PC-3 (cell line): Measurements from ENCODE around the gene LAMB4. TPM values are rescaled to one million over a fixed set of nuclear protein-coding genes. Genes with fewer than 3 reads are reported as not detected.

ENCODE experiments used
- ATAC-seq: fragments of 200-7000 bp; cut with Tn5 transposase; 2 replicates; pipeline ENCODE4 v1.9.1; 2020; ENCODE audit warnings: mild to moderate bottlenecking, moderate library complexity
- BruUV-seq: library from RNA; stranded (reverse); fragments of 400-500 nt; replicated peaks from 2 replicates; lab custom pipeline; 2021; lab: Mats Ljungman, UMichigan
- CTCF ChIA-PET: fragments of 300-600 bp; sonication (Branson Sonifier 250); formaldehyde crosslinking; loops from one replicate; lab custom pipeline; 2022; ENCODE audit warnings: antibody characterized with exemption; lab: Charles Lee
- POLR2A ChIA-PET: fragments of 300-600 bp; sonication (Branson Sonifier 250); formaldehyde crosslinking; loops from one replicate; lab custom pipeline; 2022; ENCODE audit warnings: antibody characterized with exemption; ENCODE audit not compliant: unreplicated experiment; lab: Charles Lee
- DNase-seq: peaks from one replicate; pipeline ENCODE4 v3.0.0-alpha.2; 2015
- H2AFZ ChIP-seq: fragments of 300-600 bp; sonication (generic); 2 replicates; pipeline ENCODE4 v1.6.0; 2016; ENCODE audit warnings: antibody characterized with exemption, low read length
- H3F3A ChIP-seq: fragments of 300-600 bp; sonication (generic); one replicate; pipeline ENCODE4 v1.6.0; 2017; ENCODE audit warnings: antibody characterized with exemption, low read length, control low read depth, mild to moderate bottlenecking; ENCODE audit not compliant: unreplicated experiment
- H3K27ac ChIP-seq: fragments of 300-600 bp; sonication (generic); 2 replicates; pipeline ENCODE4 v1.5.1; 2016; ENCODE audit warnings: mild to moderate bottlenecking, low read length
- H3K27me3 ChIP-seq: fragments of 300-600 bp; sonication (generic); 2 replicates; pipeline ENCODE4 v1.6.1; 2016; ENCODE audit warnings: low read length, mixed read lengths
- H3K36me3 ChIP-seq: fragments of 300-600 bp; sonication (generic); 2 replicates; pipeline ENCODE4 v1.6.1; 2016; ENCODE audit warnings: low read depth, mixed run types, low read length, mixed read lengths
- H3K4me1 ChIP-seq: fragments of 300-600 bp; sonication (generic); 2 replicates; pipeline ENCODE4 v1.5.1; 2016; ENCODE audit warnings: low read length; ENCODE audit not compliant: insufficient read depth
- H3K4me2 ChIP-seq: fragments of 300-600 bp; sonication (generic); 2 replicates; pipeline ENCODE4 v1.6.0; 2016; ENCODE audit warnings: low read length
- H3K4me3 ChIP-seq: fragments of 300-600 bp; sonication (generic); 2 replicates; pipeline ENCODE4 v1.5.1; 2016; ENCODE audit warnings: mild to moderate bottlenecking, low read length, mixed read lengths
- H3K79me2 ChIP-seq: fragments of 300-600 bp; sonication (generic); 2 replicates; pipeline ENCODE4 v1.6.1; 2017; ENCODE audit warnings: low read length, mixed read lengths
- H3K9ac ChIP-seq: fragments of 300-600 bp; sonication (generic); 2 replicates; pipeline ENCODE4 v1.6.0; 2016; ENCODE audit warnings: mild to moderate bottlenecking, low read length
- H3K9me2 ChIP-seq: fragments of 300-600 bp; sonication (generic); replicated peaks from 2 replicates; pipeline ENCODE4 v1.6.1; 2016; ENCODE audit warnings: mixed run types, low read length, mixed read lengths
- H3K9me3 ChIP-seq: fragments of 300-600 bp; sonication (generic); 2 replicates; pipeline ENCODE4 v1.6.1; 2016; ENCODE audit warnings: low read length, mixed read lengths
- H4K20me1 ChIP-seq: fragments of 300-600 bp; sonication (generic); 2 replicates; pipeline ENCODE4 v1.6.1; 2016; ENCODE audit warnings: low read length, mixed read lengths
- EZH2 ChIP-seq: fragments of 300-600 bp; sonication (generic); IDR thresholded peaks from one replicate; pipeline ENCODE4 v1.6.1; 2017; ENCODE audit warnings: antibody characterized with exemption, mild to moderate bottlenecking, low read length; ENCODE audit not compliant: unreplicated experiment
- EZH2phosphoT487 ChIP-seq: fragments of 300-600 bp; sonication (generic); IDR thresholded peaks from 2 replicates; pipeline ENCODE4 v1.6.1; 2018; ENCODE audit warnings: mild to moderate bottlenecking, antibody characterized with exemption, low read length, borderline replicate concordance
- intact Hi-C: fragments of 100-400 bp; cut with micrococcal nuclease; formaldehyde crosslinking; loops from 2 replicates; pipeline ENCODE4 v1.9.0; 2023
- total RNA-seq: library from RNA; depleted of rRNA; stranded (reverse); fragments of >200 nt; gene quantifications from 2 replicates; pipeline ENCODE4 v1.2.3, GENCODE V29; 2014
- TF ChIP-seq, protein P1 (sequence below): fragments of 300-600 bp; sonication (generic); conservative IDR thresholded peaks from 2 replicates; pipeline ENCODE4 v1.5.1; 2017; ENCODE audit warnings: antibody characterized with exemption, low read depth, mild to moderate bottlenecking, low read length

The LAMB4 gene
- total RNA-seq, 1 experiment from 2014 or later, result 0.04 TPM

- Histone ChIP-seq H3K9ac (no peak overlapping the region), H3K27me3 (no peaks in the 10 kb centered on the region), H3K4me1 (no peaks in the 10 kb centered on the region), H3K27ac (no peak overlapping the region), H3K4me2 (no peak overlapping the region), H3K79me2 (no peaks in the 10 kb centered on the region), H3K9me3 (no peaks in the 10 kb centered on the region), H3K36me3 (no peaks in the 10 kb centered on the region), H3F3A (no peaks in the 10 kb centered on the region), H3K9me2 (no peaks in the 10 kb centered on the region), H3K4me3 (no peak overlapping the region), H2AFZ (no peak overlapping the region), H4K20me1 (no peaks in the 10 kb centered on the region)
- BruUV-seq, result no TSS peak
- ATAC-seq (no peak), DNase-seq (no peak)
- TF ChIP-seq EZH2 (no peak), EZH2phosphoT487 (no peak)
- TF ChIP-seq, protein P1, sequence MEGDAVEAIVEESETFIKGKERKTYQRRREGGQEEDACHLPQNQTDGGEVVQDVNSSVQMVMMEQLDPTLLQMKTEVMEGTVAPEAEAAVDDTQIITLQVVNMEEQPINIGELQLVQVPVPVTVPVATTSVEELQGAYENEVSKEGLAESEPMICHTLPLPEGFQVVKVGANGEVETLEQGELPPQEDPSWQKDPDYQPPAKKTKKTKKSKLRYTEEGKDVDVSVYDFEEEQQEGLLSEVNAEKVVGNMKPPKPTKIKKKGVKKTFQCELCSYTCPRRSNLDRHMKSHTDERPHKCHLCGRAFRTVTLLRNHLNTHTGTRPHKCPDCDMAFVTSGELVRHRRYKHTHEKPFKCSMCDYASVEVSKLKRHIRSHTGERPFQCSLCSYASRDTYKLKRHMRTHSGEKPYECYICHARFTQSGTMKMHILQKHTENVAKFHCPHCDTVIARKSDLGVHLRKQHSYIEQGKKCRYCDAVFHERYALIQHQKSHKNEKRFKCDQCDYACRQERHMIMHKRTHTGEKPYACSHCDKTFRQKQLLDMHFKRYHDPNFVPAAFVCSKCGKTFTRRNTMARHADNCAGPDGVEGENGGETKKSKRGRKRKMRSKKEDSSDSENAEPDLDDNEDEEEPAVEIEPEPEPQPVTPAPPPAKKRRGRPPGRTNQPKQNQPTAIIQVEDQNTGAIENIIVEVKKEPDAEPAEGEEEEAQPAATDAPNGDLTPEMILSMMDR, result no peak
- POLR2A ChIA-PET, result no interaction called here
- CTCF ChIA-PET, result no interaction called here
- intact Hi-C loops, result no loop called here
These were observed 11.2 kb downstream of the LAMB4 start for GRCh38 chr7:108118959-108119358.

- no peaks in the 10 kb centered on the region for H3F3A ChIP-seq
- no TSS peak for BruUV-seq
- no peaks in the 10 kb centered on the region for H3K79me2 ChIP-seq
- ATAC-seq (peak; percentile 66; the same call in 1 of the 2 replicates), DNase-seq (peak; percentile 53)
- H3K9me3 ChIP-seq, result no peaks in the 10 kb centered on the region
- ChIA-PET CTCF (interaction anchor here (0.5 to 1.2 kb wide), 3 partner anchors 16 to 99 kb away, joined by 4 to 7 read pairs (median 4); no protein-coding TSS in a partner anchor), POLR2A (no interaction called here)
- intact Hi-C loops, result loop anchor here (1.0 kb wide), 1 partner anchor 32 kb away; no protein-coding TSS in a partner anchor
- no peak overlapping the region for H3K27ac ChIP-seq
- H3K27me3 ChIP-seq, result no peaks in the 10 kb centered on the region
- no peak overlapping the region for H2AFZ ChIP-seq
- no peak overlapping the region for H3K4me2 ChIP-seq
- H3K4me3 ChIP-seq, result no peak overlapping the region
- no peaks in the 10 kb centered on the region for H4K20me1 ChIP-seq
- no peak overlapping the region for H3K9ac ChIP-seq
- H3K4me1 ChIP-seq, result no peaks in the 10 kb centered on the region
- no peaks in the 10 kb centered on the region for H3K9me2 ChIP-seq
- TF ChIP-seq EZH2phosphoT487 (no peak), EZH2 (no peak)
- TF ChIP-seq, protein P1, result peak; percentile 73
- H3K36me3 ChIP-seq, result no peaks in the 10 kb centered on the region
These were observed 15.9 kb downstream of the LAMB4 start for GRCh38 chr7:108114117-108114841.

DNA sequence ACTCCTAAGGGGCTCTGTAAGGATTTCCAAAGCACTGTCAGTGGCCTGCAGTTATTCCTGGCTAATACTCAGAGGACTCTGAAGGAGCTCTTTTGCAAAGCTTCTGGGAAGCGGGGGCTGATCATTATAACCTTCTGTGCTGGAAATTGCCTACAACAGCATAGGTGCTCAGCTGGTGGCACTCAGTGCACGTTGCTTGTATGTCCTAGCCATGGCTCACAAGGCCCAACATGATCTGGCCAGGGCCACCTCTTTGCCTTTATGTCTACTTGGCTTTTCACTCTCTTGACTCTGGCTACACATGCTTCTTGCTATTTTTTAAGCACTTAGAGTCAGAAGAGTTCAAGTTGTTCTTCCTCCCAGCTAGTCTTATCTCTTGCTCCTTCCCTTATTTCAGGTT lies 17.5 kb downstream of the LAMB4 start:
- H3F3A ChIP-seq, result no peaks in the 10 kb centered on the region
- CTCF ChIA-PET, result interaction anchor here (0.7 kb wide), 1 partner anchor 33 kb away, joined by 5 read pairs; no protein-coding TSS in a partner anchor
- TF ChIP-seq EZH2phosphoT487 (no peak), EZH2 (no peak)
- TF ChIP-seq, protein P1, result no peak
- H3K27ac ChIP-seq, result no peak overlapping the region
- H3K9me3 ChIP-seq, result no peaks in the 10 kb centered on the region
- no peaks in the 10 kb centered on the region for H4K20me1 ChIP-seq
- H3K4me3 ChIP-seq, result no peak overlapping the region
- H3K36me3 ChIP-seq, result no peaks in the 10 kb centered on the region
- no peaks in the 10 kb centered on the region for H3K27me3 ChIP-seq
- H3K79me2 ChIP-seq, result no peaks in the 10 kb centered on the region
- no peak overlapping the region for H2AFZ ChIP-seq
- ATAC-seq (no peak), DNase-seq (no peak)
- no peaks in the 10 kb centered on the region for H3K4me1 ChIP-seq
- no peak overlapping the region for H3K9ac ChIP-seq
- intact Hi-C loops, result no loop called here
- POLR2A ChIA-PET, result no interaction called here
- H3K9me2 ChIP-seq, result no peaks in the 10 kb centered on the region
- H3K4me2 ChIP-seq, result no peak overlapping the region
- BruUV-seq, result no TSS peak
